GM12873 (cell line): ENCODE measurements around the gene DENND6B.

ENCODE experiments used
- CTCF ChIP-seq: IDR thresholded peaks from 2 replicates; pipeline ENCODE4 v1.5.1; 2012; ENCODE audit warnings: low read depth, mild to moderate bottlenecking, moderate library complexity, low read length, control low read depth; ENCODE audit not compliant: insufficient read depth; ENCODE audit errors: missing control alignments

The DENND6B gene

GRCh38 chr22:50270666-50271394, 56.0 kb downstream of the DENND6B start:
- no peak for TF ChIP-seq CTCF

- no peak for TF ChIP-seq CTCF
Observed at GRCh38 chr22:50269970-50270665, 56.7 kb downstream of the DENND6B start, which contains the start of gene MAPK11. TSS of gene MAPK11 (minus strand) at chr22:50270380. CDS start at chr22:50270292, 88 bp downstream.

- no peak for TF ChIP-seq CTCF
Observed at GRCh38 chr22:50269573-50269969, 57.2 kb downstream of the DENND6B start.

GRCh38 chr22:50268655-50269113, 58.1 kb downstream of the DENND6B start:
- TF ChIP-seq CTCF, result no peak

- peak; percentile 32 for TF ChIP-seq CTCF
Observed at GRCh38 chr22:50267591-50268390, 59.0 kb downstream of the DENND6B start.

- no peak for TF ChIP-seq CTCF
Observed at GRCh38 chr22:50266994-50267393, 59.8 kb downstream of the DENND6B start.

- TF ChIP-seq CTCF, result no peak
Observed at GRCh38 chr22:50264946-50265669, 61.7 kb downstream of the DENND6B start.
